GM23248 (cell line): ENCODE results near the gene CAMK4.

ENCODE experiments used
- EZH2 ChIP-seq: fragments of 200-600 bp; sonication (generic); IDR thresholded peaks from 2 replicates; pipeline ENCODE4 v1.6.1; 2018; ENCODE audit warnings: antibody characterized with exemption, mild to moderate bottlenecking; ENCODE audit not compliant: insufficient read depth, poor library complexity, severe bottlenecking
- EZH2phosphoT487 ChIP-seq: fragments of 200-600 bp; sonication (generic); IDR thresholded peaks from 2 replicates; pipeline ENCODE4 v1.6.1; 2018; ENCODE audit warnings: antibody characterized with exemption, moderate library complexity, mild to moderate bottlenecking, low read depth; ENCODE audit not compliant: insufficient read depth

DNA sequence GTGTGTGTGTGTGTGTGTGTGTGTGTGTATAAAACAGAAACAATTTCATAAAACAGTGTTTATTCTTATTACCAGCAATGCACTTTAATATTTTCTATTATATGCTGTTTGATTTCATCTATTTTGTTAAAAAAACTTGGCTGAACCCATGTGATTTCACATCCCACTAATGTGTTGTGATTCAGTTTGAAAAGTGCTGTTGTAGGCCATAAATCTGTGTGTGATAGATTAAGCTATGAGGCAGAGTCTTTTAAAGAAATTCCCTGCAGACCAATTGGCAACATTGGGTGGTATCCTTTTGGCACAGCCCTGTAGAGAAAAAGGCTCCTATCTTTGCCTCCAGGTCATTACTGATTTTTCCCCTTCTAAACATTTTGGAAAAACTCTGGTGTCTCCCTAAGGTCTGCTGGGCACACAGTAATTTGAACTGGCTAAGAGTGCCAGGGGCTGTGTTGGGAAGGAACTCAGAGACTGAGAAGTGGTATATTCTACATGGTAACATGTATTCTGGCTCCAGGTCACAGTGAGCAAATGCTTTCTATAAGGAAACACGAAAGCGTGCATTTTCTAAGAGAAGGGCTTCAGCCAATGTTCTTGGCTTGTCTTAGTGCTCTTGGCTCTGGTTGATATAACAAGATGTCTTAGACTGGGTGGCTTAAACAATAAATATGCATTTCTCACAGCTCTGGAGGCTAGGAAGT lies 4.5 kb downstream of the CAMK4 start:
- TF ChIP-seq EZH2: no peak
- TF ChIP-seq EZH2phosphoT487: no peak
